H1 (cell line): ENCODE measurements around the gene TRIM38. TPM values are rescaled to one million over a fixed set of nuclear protein-coding genes. Genes with fewer than 3 reads are reported as not detected.
"Not testable (repeated sequence)": the region's sequence is repeated elsewhere in the genome, so short reads cannot be mapped to it uniquely, and the experiment has no call there.

Experiments
- CTCF ChIA-PET: fragments of 300-600 bp; sonication (Branson Sonifier 250); formaldehyde crosslinking; loops from one replicate; lab custom pipeline; 2021; ENCODE audit not compliant: partially characterized antibody; lab: Charles Lee
- POLR2A ChIA-PET: fragments of 300-600 bp; sonication (Branson Sonifier 250); formaldehyde crosslinking; loops from one replicate; lab custom pipeline; 2021; ENCODE audit warnings: inconsistent platforms; ENCODE audit not compliant: partially characterized antibody; lab: Charles Lee
- DNase-seq, 2 experiments: peaks; one replicate each; pipeline versions ENCODE4 v3.0.0 to v3.0.0-alpha.2; 2010 to 2022; ENCODE audit warnings: low spot score in 2 of 2, low read depth in 1 of 2, mixed read lengths in 1 of 2
- FAIRE-seq: peaks from 2 replicates; lab custom pipeline; 2011; peaks lifted over from hg19 to GRCh38; lab: Jason Lieb, UNC
- H2AFZ ChIP-seq: 2 replicates; pipeline ENCODE4 v1.8.1; 2012; ENCODE audit warnings: low read length, inconsistent platforms
- H2AK5ac ChIP-seq: 2 replicates; pipeline ENCODE4 v1.6.1; 2013; ENCODE audit warnings: low read depth, low read length
- H2BK120ac ChIP-seq: replicated peaks from 2 replicates; pipeline ENCODE3; 2013; ENCODE audit warnings: low read depth, low read length, inconsistent platforms
- H2BK12ac ChIP-seq: 2 replicates; pipeline ENCODE4 v1.6.1; 2013; ENCODE audit warnings: low read depth, low read length
- H2BK15ac ChIP-seq: 2 replicates; pipeline ENCODE4 v1.6.1; 2013; ENCODE audit warnings: low read length
- H2BK20ac ChIP-seq: 2 replicates; pipeline ENCODE4 v1.6.1; 2013; ENCODE audit warnings: low read length
- H2BK5ac ChIP-seq: 2 replicates; pipeline ENCODE4 v1.6.1; 2013; ENCODE audit warnings: low read depth, low read length
- H3K14ac ChIP-seq: 2 replicates; pipeline ENCODE4 v1.6.1; 2013; ENCODE audit warnings: inconsistent platforms; ENCODE audit not compliant: insufficient read length
- H3K18ac ChIP-seq: 2 replicates; pipeline ENCODE4 v1.6.1; 2013; ENCODE audit warnings: low read length; ENCODE audit errors: extremely low read depth
- H3K23ac ChIP-seq: 2 replicates; pipeline ENCODE4 v1.6.1; 2013; ENCODE audit warnings: inconsistent platforms; ENCODE audit not compliant: insufficient read length
- H3K23me2 ChIP-seq: 2 replicates; pipeline ENCODE4 v1.6.1; 2013; ENCODE audit warnings: low read depth, low read length
- H3K27ac ChIP-seq: 2 replicates; pipeline ENCODE4 v1.6.1; 2011; ENCODE audit warnings: low read depth, low read length, inconsistent platforms
- H3K27me3 ChIP-seq, 4 experiments: replicated peaks in 1 of 4; 1 replicate in 1 of 4; 2 replicates in 3 of 4; pipeline versions ENCODE4 v1.6.1 to v1.8.1; 2011 to 2013; ENCODE audit warnings: low read length in 3 of 4, mild to moderate bottlenecking in 3 of 4, inconsistent platforms in 2 of 4, mixed read lengths in 2 of 4, moderate library complexity in 1 of 4; ENCODE audit not compliant: control insufficient read depth in 3 of 4, insufficient read depth in 3 of 4; ENCODE audit errors: extremely low read depth in 1 of 4
- H3K36me3 ChIP-seq, 4 experiments: 2 replicates each; pipeline versions ENCODE4 v1.6.1 to v1.8.1; 2011 to 2013; ENCODE audit warnings: mild to moderate bottlenecking in 4 of 4, low read length in 3 of 4, moderate library complexity in 2 of 4, control low read depth in 1 of 4, inconsistent platforms in 1 of 4; ENCODE audit not compliant: insufficient read depth in 4 of 4, control insufficient read depth in 2 of 4
- H3K4ac ChIP-seq: replicated peaks from 2 replicates; pipeline ENCODE3; 2013; ENCODE audit warnings: low read length, low read depth, mixed read lengths, inconsistent platforms; ENCODE audit not compliant: insufficient read length
- H3K4me1 ChIP-seq, 4 experiments: replicated peaks in 1 of 4; 1 replicate in 1 of 4; 2 replicates in 3 of 4; pipeline versions ENCODE4 v1.6.1 to v1.8.1; 2011 to 2013; ENCODE audit warnings: low read length in 3 of 4, inconsistent platforms in 2 of 4, mixed read lengths in 1 of 4; ENCODE audit not compliant: insufficient read depth in 4 of 4, control insufficient read depth in 3 of 4
- H3K4me2 ChIP-seq, 2 experiments: 2 replicates each; pipeline versions ENCODE4 v1.6.1 to v1.8.1; 2011 to 2013; ENCODE audit warnings: low read depth in 2 of 2, low read length in 2 of 2, control low read depth in 1 of 2, inconsistent platforms in 1 of 2, mild to moderate bottlenecking in 1 of 2; ENCODE audit not compliant: insufficient read depth in 1 of 2
- H3K4me3 ChIP-seq, 4 experiments: fragments of 200-600, 300-600 bp in 1 of 4; sonication (generic), shearing (Covaris generic), sonication (Bioruptor Twin) in 1 of 4; 2 replicates each; pipeline versions ENCODE4 v1.5.1 to v1.8.1; 2011 to 2016; ENCODE audit warnings: low read length in 4 of 4, low read depth in 3 of 4, control low read depth in 2 of 4, inconsistent platforms in 2 of 4, mild to moderate bottlenecking in 2 of 4, mixed read lengths in 1 of 4, moderate library complexity in 1 of 4; ENCODE audit not compliant: insufficient read depth in 2 of 4; ENCODE audit errors: extremely low read depth in 1 of 4
- H3K56ac ChIP-seq: replicated peaks from 2 replicates; pipeline ENCODE3; 2013; ENCODE audit warnings: low read depth, mild to moderate bottlenecking, mixed read lengths, low read length, inconsistent platforms; ENCODE audit not compliant: insufficient read length
- H3K79me1 ChIP-seq: 2 replicates; pipeline ENCODE4 v1.6.1; 2013; ENCODE audit warnings: low read depth, low read length, control low read depth
- H3K79me2 ChIP-seq, 2 experiments: 2 replicates each; pipeline versions ENCODE4 v1.6.1 to v1.8.1; 2012 to 2013; ENCODE audit warnings: low read length in 2 of 2, mild to moderate bottlenecking in 2 of 2, inconsistent platforms in 1 of 2; ENCODE audit not compliant: insufficient read depth in 2 of 2, control insufficient read depth in 1 of 2
- H3K9ac ChIP-seq, 4 experiments: replicated peaks in 1 of 4; 1 replicate in 1 of 4; 2 replicates in 3 of 4; pipeline versions ENCODE4 v1.6.1 to v1.8.1; 2011 to 2013; ENCODE audit warnings: low read depth in 3 of 4, low read length in 3 of 4, control low read depth in 2 of 4, mild to moderate bottlenecking in 2 of 4, moderate library complexity in 2 of 4, inconsistent platforms in 1 of 4; ENCODE audit errors: extremely low read depth in 1 of 4
- H3K9me3 ChIP-seq, 2 experiments: 2 replicates each; pipeline versions ENCODE4 v1.6.1 to v1.8.1; 2012 to 2013; ENCODE audit warnings: mild to moderate bottlenecking in 2 of 2, moderate library complexity in 2 of 2, control low read depth in 1 of 2, inconsistent platforms in 1 of 2, low read depth in 1 of 2, low read length in 1 of 2, mixed read lengths in 1 of 2; ENCODE audit not compliant: insufficient read depth in 2 of 2
- H4K20me1 ChIP-seq, 2 experiments: replicated peaks in 1 of 2; 2 replicates each; pipeline versions ENCODE3 to v1.8.1; 2011 to 2013; ENCODE audit warnings: inconsistent platforms in 2 of 2, low read length in 2 of 2, mild to moderate bottlenecking in 1 of 2; ENCODE audit not compliant: insufficient read depth in 2 of 2, control insufficient read depth in 1 of 2
- H4K5ac ChIP-seq: 2 replicates; pipeline ENCODE4 v1.6.1; 2013; ENCODE audit warnings: low read length, low read depth, mixed read lengths, inconsistent platforms; ENCODE audit not compliant: insufficient read length
- H4K8ac ChIP-seq: 2 replicates; pipeline ENCODE4 v1.8.0; 2013; ENCODE audit warnings: mild to moderate bottlenecking, moderate library complexity, low read length, inconsistent platforms; ENCODE audit not compliant: insufficient read depth; ENCODE audit errors: extremely low read depth
- H4K91ac ChIP-seq: replicated peaks from 2 replicates; pipeline ENCODE3; 2013; ENCODE audit warnings: low read length, mixed read lengths, inconsistent platforms; ENCODE audit not compliant: insufficient read length
- WGBS, 2 experiments: shearing (Covaris generic) in 1 of 2; methylation state at CpG; one replicate each; pipeline versions ENCODE4 v1.1.6 to v1.1.7; 2013 to 2015; ENCODE audit warnings: low lambda C conversion rate in 2 of 2, mixed read lengths in 2 of 2, inconsistent platforms in 1 of 2, low coverage in 1 of 2, missing lambda C conversion rate in 1 of 2; ENCODE audit not compliant: insufficient replicate concordance in 2 of 2, insufficient coverage in 1 of 2, insufficient read length in 1 of 2; ENCODE audit errors: extremely low coverage in 1 of 2, missing lambda C conversion rate in 1 of 2; 5-methylcytosine and 5-hydroxymethylcytosine counted together
- polyA plus RNA-seq, 7 experiments: library from polyadenylated mRNA; depleted of rRNA in 3 of 7; stranded (reverse) in 5 of 7; unstranded in 2 of 7; fragments of >200 nt in 5 of 7; fragments of 200-250 nt in 2 of 7; gene quantifications; 1 replicate in 5 of 7; 2 replicates in 1 of 7; 4 replicates in 1 of 7; pipeline versions ENCODE4 v1.2.1 to v1.2.3, GENCODE V29; 2011 to 2013; ENCODE audit warnings: missing spikeins in 2 of 7, mixed read lengths in 2 of 7
- total RNA-seq: library from RNA; stranded (reverse); fragmentation: NEBNext Ultra II Directional; extraction: Animal tissue kit (Norgen Biotek cat#: 25700); gene quantifications from 2 replicates; pipeline ENCODE4 v1.2.1, GENCODE V29; 2021

The TRIM38 gene
- total and polyA plus RNA-seq, 2 of the 8 experiments (the other 6 are each of a cell fraction or from before 2014, with no cell fraction given), result 0.43 to 0.56 TPM

- CTCF ChIA-PET, result interaction anchor here (0.9 kb wide), 1 partner anchor 11 kb away, joined by 3 read pairs; no protein-coding TSS in a partner anchor
- H3K23me2 ChIP-seq, FAIRE-seq, H4K8ac ChIP-seq, H3K18ac ChIP-seq, H3K14ac ChIP-seq, H2BK120ac ChIP-seq, H2BK5ac ChIP-seq, H2AFZ ChIP-seq, H3K36me3 ChIP-seq, H2AK5ac ChIP-seq, H3K27ac ChIP-seq, H2BK15ac ChIP-seq, H2BK12ac ChIP-seq, H3K56ac ChIP-seq, H3K4me2 ChIP-seq, DNase-seq, H3K27me3 ChIP-seq, H4K91ac ChIP-seq, H3K79me2 ChIP-seq, H3K9ac ChIP-seq, H3K23ac ChIP-seq, H3K4ac ChIP-seq, H3K4me3 ChIP-seq, H2BK20ac ChIP-seq, H4K5ac ChIP-seq, H3K9me3 ChIP-seq, H3K79me1 ChIP-seq, H3K4me1 ChIP-seq, H4K20me1 ChIP-seq: not testable (repeated sequence)
- 67% methylated on average over 1 of the region's 1 CpG; no CpG with 5 or more reads in 1 of the 2 experiments for WGBS, 2 experiments
- POLR2A ChIA-PET, result interaction anchor here (0.6 to 7.5 kb wide), 4 partner anchors 13 to 193 kb away, joined by 3 to 87 read pairs (median 6); a partner anchor contains a TSS
Measured at GRCh38 chr6:26006940-26007305, 44.3 kb downstream of the TRIM38 start.
